ENCODE measurements around the gene SPDYE4.

DNA sequence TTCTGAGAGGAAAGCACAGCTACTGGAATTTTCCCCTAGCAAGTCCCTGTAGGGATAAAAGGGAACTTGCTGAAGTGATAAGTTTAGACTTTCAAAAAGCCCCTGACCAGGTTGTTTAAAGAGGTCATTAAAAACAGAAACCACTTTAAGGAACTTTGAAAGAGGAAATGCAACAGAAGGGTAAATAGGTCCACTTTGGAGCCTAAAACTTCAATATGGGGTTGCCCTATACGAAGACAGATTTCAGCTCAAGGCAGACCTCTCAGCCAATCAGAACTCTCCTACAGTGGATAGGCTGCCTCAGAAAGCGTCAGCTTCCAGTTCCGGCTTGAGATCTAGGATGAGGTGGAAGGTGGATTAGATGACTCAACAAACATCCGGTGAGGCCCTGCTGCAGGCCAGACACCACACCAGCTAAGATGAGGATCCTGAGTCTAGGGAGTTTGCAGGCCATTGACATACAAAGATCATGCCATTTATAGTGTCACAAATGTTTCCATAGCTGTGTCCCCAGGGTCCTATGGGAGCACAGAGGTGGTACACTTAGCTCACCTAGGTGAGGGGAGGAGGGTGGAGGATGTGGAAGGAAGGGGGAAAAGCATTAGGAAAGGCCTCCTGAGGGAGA lies 48.7 kb upstream of the SPDYE4 start:
- TF ChIP-seq, protein P1, sequence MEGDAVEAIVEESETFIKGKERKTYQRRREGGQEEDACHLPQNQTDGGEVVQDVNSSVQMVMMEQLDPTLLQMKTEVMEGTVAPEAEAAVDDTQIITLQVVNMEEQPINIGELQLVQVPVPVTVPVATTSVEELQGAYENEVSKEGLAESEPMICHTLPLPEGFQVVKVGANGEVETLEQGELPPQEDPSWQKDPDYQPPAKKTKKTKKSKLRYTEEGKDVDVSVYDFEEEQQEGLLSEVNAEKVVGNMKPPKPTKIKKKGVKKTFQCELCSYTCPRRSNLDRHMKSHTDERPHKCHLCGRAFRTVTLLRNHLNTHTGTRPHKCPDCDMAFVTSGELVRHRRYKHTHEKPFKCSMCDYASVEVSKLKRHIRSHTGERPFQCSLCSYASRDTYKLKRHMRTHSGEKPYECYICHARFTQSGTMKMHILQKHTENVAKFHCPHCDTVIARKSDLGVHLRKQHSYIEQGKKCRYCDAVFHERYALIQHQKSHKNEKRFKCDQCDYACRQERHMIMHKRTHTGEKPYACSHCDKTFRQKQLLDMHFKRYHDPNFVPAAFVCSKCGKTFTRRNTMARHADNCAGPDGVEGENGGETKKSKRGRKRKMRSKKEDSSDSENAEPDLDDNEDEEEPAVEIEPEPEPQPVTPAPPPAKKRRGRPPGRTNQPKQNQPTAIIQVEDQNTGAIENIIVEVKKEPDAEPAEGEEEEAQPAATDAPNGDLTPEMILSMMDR (conservative IDR thresholded peaks at IDR 0.05; ENCODE audit: low read depth, low read length), result no peak
- TF ChIP-seq EZH2 (IDR thresholded peaks at IDR 0.05; ENCODE audit: low read length, unreplicated experiment), result no peak
- TF ChIP-seq EZH2phosphoT487 (IDR thresholded peaks at IDR 0.05; ENCODE audit: borderline replicate concordance, low read length), result no peak
